Suprapubic skin (tissue), 3 donors: ENCODE data around the gene TLR8.

Experiments used
- EP300 ChIP-seq: sonication (generic); formaldehyde crosslinking; IDR thresholded peaks from one replicate; pipeline ENCODE4 v1.6.1; 2017; ENCODE audit warnings: antibody characterized with exemption
- TF ChIP-seq, protein P1 (sequence below), 2 donors: fragments of 200-600 bp in 1 of 2; fragments of 450-650 bp in 1 of 2; sonication (generic) in 1 of 2; IDR thresholded peaks; one replicate each; pipeline ENCODE4 v1.5.1; 2016 to 2019; ENCODE audit warnings: antibody characterized with exemption in 2 of 2, mild to moderate bottlenecking in 1 of 2, moderate library complexity in 1 of 2

DNA sequence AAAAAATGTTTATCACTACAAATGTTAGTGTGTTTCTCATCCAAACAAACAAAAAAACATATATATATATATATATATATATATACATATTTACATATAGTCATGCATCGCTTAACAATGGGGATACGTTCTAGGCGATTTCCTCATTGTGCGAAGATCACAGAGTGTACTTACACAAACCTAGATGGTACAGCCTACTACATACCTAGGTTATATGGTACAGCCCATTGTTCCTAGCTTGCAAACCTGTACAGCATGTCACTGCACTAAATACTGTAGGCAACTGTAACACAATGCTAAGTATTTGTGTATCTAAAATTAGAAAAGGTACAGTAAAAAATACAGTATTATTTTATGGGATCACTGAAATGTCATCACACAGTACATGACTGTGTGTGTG lies 52.0 kb downstream of the TLR8 start:
- TF ChIP-seq, protein P1, sequence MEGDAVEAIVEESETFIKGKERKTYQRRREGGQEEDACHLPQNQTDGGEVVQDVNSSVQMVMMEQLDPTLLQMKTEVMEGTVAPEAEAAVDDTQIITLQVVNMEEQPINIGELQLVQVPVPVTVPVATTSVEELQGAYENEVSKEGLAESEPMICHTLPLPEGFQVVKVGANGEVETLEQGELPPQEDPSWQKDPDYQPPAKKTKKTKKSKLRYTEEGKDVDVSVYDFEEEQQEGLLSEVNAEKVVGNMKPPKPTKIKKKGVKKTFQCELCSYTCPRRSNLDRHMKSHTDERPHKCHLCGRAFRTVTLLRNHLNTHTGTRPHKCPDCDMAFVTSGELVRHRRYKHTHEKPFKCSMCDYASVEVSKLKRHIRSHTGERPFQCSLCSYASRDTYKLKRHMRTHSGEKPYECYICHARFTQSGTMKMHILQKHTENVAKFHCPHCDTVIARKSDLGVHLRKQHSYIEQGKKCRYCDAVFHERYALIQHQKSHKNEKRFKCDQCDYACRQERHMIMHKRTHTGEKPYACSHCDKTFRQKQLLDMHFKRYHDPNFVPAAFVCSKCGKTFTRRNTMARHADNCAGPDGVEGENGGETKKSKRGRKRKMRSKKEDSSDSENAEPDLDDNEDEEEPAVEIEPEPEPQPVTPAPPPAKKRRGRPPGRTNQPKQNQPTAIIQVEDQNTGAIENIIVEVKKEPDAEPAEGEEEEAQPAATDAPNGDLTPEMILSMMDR (IDR thresholded peaks at IDR 0.05) = no peak
- TF ChIP-seq EP300 = no peak
